GM10847 (cell line): ENCODE measurements around the gene DTNBP1.

Experiments
- POLR2A ChIP-seq: IDR thresholded peaks from 2 replicates; pipeline ENCODE4 v1.6.1; 2011; ENCODE audit not compliant: insufficient read length; ENCODE audit errors: extremely low read depth

DTNBP1 gene

DNA sequence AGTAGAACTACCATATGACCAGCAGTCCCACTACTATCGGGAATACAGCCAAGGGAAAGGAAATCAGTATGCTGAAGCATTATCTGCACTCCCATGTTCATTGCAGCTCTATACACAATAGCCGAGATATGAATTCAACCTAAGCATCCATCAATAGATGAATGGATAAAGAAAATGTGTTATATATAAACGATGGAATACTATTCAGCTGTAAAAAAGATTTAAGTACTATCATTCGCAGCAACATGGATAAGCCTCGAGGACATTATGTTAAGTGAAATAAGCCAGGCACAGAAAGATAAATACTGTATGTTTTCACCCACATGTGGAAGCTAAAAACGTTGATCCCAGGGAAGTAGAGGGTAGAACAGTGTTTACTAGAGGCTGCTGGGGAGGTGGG is 44.1 kb downstream of the DTNBP1 start:
- TF ChIP-seq POLR2A = no peak

DNA sequence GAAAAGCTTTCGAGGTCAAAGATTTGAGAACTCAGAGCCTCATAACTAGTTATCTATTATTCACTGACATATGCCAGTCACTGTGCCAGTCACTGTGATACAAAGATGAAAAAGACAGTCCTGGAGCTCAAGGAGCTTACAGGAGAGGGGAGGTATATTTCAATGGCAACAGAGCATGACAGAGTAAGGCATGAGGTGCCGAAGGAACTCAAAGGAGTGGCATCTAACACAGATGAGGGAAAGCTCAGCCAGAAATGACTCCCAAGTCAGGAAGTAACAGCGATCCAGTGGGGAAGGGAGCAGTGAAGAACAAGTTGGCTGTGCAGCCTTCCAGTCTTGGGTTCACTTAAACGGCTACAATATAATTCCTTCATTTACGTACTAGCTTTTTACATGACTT is 46.6 kb downstream of the DTNBP1 start:
- TF ChIP-seq POLR2A = no peak

DNA sequence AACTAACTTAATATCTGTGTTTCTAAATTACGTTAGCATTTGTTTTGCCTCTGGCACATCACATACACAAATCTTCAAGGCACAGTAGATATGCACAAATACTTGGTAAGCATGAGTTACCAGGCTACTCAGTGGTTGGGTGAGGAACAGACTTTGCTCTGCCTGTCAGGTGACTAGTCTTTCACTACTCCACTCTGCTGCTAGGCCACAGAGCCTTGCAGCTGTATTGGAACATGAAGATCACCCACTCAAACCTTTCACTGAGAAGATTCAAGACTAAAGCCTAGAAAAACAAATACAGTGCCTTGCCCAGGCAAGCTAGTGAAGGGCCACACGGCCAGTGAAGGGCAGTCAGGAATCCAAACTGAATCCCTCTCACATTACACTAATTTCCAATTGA is 47.0 kb downstream of the DTNBP1 start:
- TF ChIP-seq POLR2A = no peak

DNA sequence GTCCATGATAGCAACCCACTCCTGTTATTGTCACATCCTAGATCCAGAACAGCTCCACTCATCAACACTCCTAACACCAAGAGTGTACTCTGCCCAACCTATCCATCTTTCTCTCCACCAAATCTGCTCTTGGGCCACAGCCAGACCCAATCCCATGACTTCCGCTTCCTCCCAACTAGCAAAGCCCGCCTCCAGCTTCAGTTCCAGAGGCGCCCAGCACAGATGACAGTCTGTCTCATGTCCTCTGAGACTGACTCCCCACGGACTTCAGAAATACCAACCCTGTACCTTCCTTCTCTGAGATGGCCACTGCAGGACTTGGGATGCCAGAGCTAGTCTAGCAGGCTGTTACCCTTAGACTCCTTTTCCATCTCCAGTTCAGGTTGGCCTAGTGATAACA is 48.6 kb downstream of the DTNBP1 start:
- TF ChIP-seq POLR2A = no peak

DNA sequence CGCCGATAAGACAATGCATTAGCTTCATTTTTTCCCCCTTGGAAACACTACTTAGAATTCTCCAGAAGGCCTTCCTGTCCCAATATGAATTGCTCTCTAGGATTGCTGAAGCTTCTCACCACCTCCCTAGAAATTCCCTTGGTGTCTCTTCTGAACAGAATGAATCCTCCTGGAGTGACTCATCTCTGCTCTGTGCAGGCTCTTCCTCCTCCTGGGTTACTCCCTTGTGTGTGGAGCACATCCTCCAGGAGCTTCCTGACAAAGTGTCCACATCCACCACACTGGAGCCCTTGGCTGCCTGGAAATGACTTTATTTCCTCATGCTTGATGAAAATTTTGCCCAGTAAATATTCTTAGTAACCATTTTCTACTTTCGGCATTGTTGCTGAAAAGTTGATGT is 54.4 kb downstream of the DTNBP1 start:
- TF ChIP-seq POLR2A = no peak

DNA sequence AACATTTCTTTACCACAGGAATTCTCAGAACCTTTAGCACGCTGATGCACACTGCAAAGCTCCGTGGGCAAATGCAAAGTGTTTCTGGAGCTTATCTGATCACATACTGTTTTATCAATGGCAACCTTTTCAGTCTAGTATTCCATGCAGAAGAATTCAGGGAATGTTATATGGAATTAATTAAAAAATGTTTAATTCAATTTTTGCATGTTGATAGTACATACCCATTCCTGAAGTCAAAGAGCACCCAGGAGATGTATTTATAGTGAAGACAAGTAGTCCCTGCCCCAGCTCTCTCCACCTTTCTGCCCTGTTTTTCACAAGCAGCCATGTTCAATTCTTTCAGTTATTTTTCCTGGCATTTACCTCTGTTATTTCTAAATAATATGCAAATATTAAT is 55.2 kb downstream of the DTNBP1 start:
- no peak for TF ChIP-seq POLR2A

DNA sequence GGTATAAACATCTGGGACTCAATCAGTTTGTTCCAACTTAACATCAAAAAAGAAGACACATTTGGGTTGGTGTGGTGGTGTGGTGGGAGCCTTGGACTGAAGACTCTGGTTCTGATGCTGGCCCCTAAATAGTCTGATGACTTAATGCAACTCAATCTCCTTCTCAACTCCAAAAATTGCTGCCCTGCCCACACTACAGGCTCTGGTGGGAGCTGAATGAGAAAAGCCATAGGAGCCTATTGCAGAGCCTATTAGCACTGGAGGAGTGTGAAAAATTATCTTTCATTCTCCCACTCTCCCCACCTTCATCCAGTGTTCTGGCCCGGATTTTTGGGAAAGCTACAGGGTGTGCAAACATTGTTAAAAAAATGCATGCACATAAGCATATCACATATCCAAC is 56.5 kb downstream of the DTNBP1 start:
- TF ChIP-seq POLR2A = no peak

DNA sequence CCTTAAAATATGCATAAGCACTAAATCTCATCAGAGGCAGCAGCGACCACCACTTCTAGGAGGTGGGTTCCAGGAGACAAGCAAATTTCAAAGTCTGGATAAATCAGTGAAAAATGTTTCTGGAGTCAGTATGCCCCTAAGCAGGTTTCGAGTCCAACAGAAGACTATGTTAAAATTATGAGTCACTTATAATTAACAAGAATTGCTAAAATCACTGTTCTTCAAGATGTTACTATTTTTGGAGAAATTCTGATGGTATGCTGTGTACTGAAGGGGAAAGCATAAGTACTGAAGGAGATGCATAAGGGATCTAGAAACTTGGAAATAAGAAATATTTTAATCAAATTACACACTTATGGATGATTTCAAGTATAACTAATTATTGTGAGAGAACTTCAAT is 58.0 kb downstream of the DTNBP1 start:
- no peak for TF ChIP-seq POLR2A

DNA sequence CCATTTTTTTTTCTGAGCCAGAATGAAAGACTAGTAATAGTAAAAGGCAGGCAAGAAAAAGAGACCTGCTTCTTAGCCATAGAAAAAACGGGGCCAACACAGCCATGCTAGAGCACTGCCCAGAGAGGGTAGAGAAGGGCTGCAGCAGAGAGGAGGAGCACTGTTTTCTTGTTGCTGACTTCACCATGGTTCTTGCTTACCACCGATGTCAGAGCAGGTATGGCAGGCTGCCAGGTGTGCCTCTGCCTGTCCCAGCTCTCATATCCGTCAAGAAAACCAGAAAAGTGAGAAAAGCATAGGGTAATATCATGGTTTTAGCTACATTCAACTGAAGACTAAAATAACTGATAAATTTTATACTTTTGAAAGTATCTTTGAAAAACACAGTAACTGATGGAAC is 60.7 kb downstream of the DTNBP1 start:
- no peak for TF ChIP-seq POLR2A

GRCh38 chr6:15598273-15598798 is 64.5 kb downstream of the DTNBP1 start:
- TF ChIP-seq POLR2A = no peak

- TF ChIP-seq POLR2A = no peak
These were observed 66.5 kb downstream of the DTNBP1 start for GRCh38 chr6:15596186-15596896.

DNA sequence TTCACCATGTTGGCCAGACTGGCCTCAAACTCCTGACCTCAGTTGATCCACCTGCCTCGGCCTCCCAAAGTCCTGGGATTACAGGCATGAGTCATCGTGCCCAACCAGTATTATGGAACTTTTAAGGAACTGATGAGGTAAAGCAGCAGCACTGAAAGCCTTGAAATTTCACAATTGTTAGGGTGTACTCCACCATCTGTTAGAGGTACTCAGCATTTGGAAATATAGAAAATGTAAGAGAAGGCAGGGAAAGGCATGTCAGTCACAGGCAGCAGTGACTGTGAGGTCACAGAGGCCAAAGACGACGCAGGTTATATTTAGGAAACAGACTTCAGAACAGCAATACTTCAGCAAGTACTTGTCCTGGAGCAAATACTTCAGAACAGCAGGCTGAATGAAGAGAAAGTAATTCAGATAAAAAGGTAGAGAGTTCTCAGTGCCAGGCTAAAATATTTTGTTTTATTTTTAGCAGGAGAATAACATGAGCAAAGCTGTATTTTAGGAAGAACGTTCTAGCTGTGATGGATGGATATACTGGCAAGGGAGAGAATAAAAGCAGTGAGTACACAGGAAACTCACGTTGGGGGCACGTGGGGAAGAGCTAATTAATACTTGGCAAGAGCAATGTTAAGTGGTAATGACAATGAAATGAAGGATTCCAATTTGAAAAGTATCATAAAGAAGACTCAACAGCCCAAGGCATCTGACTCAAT is 67.2 kb downstream of the DTNBP1 start:
- TF ChIP-seq POLR2A = no peak

DNA sequence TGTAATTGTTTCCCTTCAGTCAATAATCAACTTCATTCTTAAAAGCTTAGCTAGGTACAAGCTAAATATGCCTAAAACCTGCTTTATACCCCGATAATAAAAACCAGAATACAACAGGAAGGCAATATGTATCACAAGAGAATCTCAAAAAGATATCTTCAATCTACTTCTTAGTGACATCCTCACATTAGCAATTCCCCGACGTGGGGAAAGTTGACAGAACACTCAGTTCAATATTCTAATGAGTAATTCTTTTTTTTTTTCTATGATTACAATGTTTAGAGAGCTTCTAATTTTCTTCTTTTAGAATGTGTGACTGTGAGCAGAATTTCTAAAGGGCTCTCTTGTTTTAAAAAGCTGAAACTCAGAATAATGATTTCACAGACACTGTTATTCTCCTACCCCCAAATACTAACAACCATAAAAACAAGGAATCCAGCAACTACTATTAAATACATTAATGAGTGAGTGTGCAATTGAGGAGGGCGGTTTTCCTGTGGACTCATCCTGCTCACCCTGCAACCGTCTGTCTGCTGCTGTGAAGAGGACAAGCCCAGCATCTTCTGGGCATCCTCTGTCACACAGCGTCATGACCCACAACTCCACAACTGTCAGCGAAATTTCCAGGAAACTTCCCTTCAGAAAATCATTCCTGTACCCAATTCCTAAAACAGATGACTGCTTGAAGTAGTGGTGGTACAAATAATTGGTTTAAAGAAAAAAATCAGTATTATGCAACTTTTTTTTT is 68.1 kb downstream of the DTNBP1 start:
- no peak for TF ChIP-seq POLR2A

- TF ChIP-seq POLR2A = no peak
These were observed 69.0 kb downstream of the DTNBP1 start for GRCh38 chr6:15593798-15594197.

GRCh38 chr6:15592610-15593009 is 70.2 kb downstream of the DTNBP1 start:
- TF ChIP-seq POLR2A = no peak

DNA sequence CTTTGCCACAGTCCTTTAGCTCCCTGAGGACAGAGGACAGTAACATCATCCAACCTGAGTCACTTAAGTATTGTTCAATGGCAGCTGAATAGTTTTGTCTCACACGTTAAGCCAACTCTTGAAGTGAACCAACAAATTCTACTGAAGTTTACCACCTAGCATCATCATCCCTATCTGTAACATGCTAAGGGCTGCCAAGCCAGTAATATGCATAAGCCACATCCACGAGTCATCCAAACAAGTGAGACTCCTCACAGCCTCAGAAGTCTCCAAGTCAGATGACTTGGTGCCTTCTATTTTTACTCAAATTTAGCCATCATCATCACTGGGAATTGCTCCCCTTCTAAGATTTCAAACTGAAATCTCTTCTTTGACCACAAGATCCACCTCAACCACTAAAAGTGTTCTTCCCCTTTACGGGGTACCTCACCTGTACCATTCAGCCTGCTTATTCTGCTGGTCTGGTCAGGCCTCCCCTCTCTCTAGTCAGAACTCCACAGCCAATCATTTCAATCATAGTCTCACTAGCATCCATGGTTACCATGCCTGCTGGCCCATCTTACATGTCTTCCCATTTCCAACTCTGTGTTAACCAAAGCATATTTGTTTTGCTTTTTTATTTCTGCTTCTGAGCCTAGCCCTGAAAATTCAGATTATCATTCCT is 73.7 kb downstream of the DTNBP1 start:
- TF ChIP-seq POLR2A = no peak

- TF ChIP-seq POLR2A = no peak
These were observed 76.3 kb downstream of the DTNBP1 start for GRCh38 chr6:15586503-15586902.
